SK-N-SH (cell line): Measurements from ENCODE around the gene NLRC4. TPM values are rescaled to one million over a fixed set of nuclear protein-coding genes. Genes with fewer than 3 reads are reported as not detected.

Experiments used
- CTCF ChIA-PET: fragments of 300-600, 350-600 bp; formaldehyde crosslinking; extraction: SDS; loops from one replicate; lab custom pipeline; 2021; lab: Yijun Ruan, JAX
- POLR2A ChIA-PET: fragments of 350-600 bp; sonication (Branson Sonifier 250); formaldehyde crosslinking; extraction: SDS; loops from one replicate; lab custom pipeline; 2020; ENCODE audit warnings: antibody characterized with exemption, inconsistent platforms; lab: Yijun Ruan, JAX
- DNase-seq: peaks from one replicate; pipeline ENCODE4 v3.0.0; 2012
- H2AFZ ChIP-seq: fragments of 200-600 bp; sonication (generic); 2 replicates; pipeline ENCODE4 v1.8.1; 2016; ENCODE audit warnings: antibody characterized with exemption, mild to moderate bottlenecking, low read depth
- H3F3A ChIP-seq: fragments of 200-600 bp; sonication (generic); replicated peaks from 2 replicates; pipeline ENCODE3; 2016; ENCODE audit warnings: antibody characterized with exemption, mild to moderate bottlenecking; ENCODE audit not compliant: insufficient read depth
- H3K27ac ChIP-seq, 2 experiments: fragments of 200-500 bp in 1 of 2; fragments of 200-600 bp in 1 of 2; sonication (Bioruptor generic) in 1 of 2; sonication (generic), shearing (Covaris generic) in 1 of 2; 2 replicates each; pipeline versions ENCODE4 v1.5.1 to v1.6.1; 2014 to 2016; ENCODE audit warnings: low read depth in 2 of 2, inconsistent platforms in 1 of 2, low read length in 1 of 2, mild to moderate bottlenecking in 1 of 2, mixed read lengths in 1 of 2
- H3K27me3 ChIP-seq: fragments of 200-600 bp; sonication (generic), shearing (Covaris generic); 2 replicates; pipeline ENCODE4 v1.6.1; 2016; ENCODE audit warnings: mixed run types; ENCODE audit not compliant: insufficient read depth
- H3K36me3 ChIP-seq, 2 experiments: fragments of 200-500 bp in 1 of 2; fragments of 200-600 bp in 1 of 2; sonication (Bioruptor generic) in 1 of 2; sonication (generic) in 1 of 2; replicated peaks in 1 of 2; 2 replicates each; pipeline versions ENCODE3 to v1.5.1; 2014 to 2016; ENCODE audit warnings: low read length in 1 of 2, mild to moderate bottlenecking in 1 of 2; ENCODE audit not compliant: insufficient read depth in 2 of 2, control insufficient read depth in 1 of 2
- H3K4me1 ChIP-seq, 2 experiments: fragments of 200-500 bp in 1 of 2; fragments of 200-600 bp in 1 of 2; sonication (Bioruptor generic) in 1 of 2; sonication (generic), shearing (Covaris generic) in 1 of 2; 2 replicates each; pipeline versions ENCODE4 v1.5.1 to v1.6.1; 2014 to 2016; ENCODE audit warnings: low read depth in 1 of 2, low read length in 1 of 2, mixed run types in 1 of 2; ENCODE audit not compliant: insufficient read depth in 2 of 2, control insufficient read depth in 1 of 2
- H3K4me2 ChIP-seq: fragments of 200-600 bp; sonication (generic), shearing (Covaris generic); 2 replicates; pipeline ENCODE4 v1.6.1; 2017; ENCODE audit warnings: mixed run types
- H3K4me3 ChIP-seq, 2 experiments: fragments of 200-500 bp in 1 of 2; fragments of 200-600 bp in 1 of 2; sonication (Bioruptor generic) in 1 of 2; sonication (generic), shearing (Covaris generic) in 1 of 2; 2 replicates each; pipeline versions ENCODE4 v1.5.1 to v1.8.1; 2014 to 2016; ENCODE audit warnings: low read depth in 2 of 2, inconsistent platforms in 1 of 2, low read length in 1 of 2, mild to moderate bottlenecking in 1 of 2, mixed read lengths in 1 of 2, moderate library complexity in 1 of 2
- H3K79me2 ChIP-seq: fragments of 200-600 bp; sonication (generic); 2 replicates; pipeline ENCODE4 v1.8.1; 2017; ENCODE audit warnings: mild to moderate bottlenecking; ENCODE audit not compliant: insufficient read depth
- H3K9ac ChIP-seq: fragments of 200-600 bp; sonication (generic); 2 replicates; pipeline ENCODE4 v1.6.1; 2017; ENCODE audit warnings: mixed run types
- H3K9me2 ChIP-seq: fragments of 200-600 bp; sonication (generic); 2 replicates; pipeline ENCODE4 v1.6.1; 2017; ENCODE audit warnings: mixed run types
- H3K9me3 ChIP-seq: fragments of 200-600 bp; sonication (generic); 2 replicates; pipeline ENCODE4 v1.6.1; 2017; ENCODE audit warnings: mixed run types, mild to moderate bottlenecking, moderate library complexity
- H4K20me1 ChIP-seq: fragments of 200-600 bp; sonication (generic); 2 replicates; pipeline ENCODE4 v1.6.1; 2017; ENCODE audit warnings: mild to moderate bottlenecking, mixed run types; ENCODE audit not compliant: insufficient read depth
- FOXM1 ChIP-seq: IDR thresholded peaks from 2 replicates; pipeline ENCODE4 v1.4.0; 2012; ENCODE audit warnings: low read depth, mild to moderate bottlenecking
- GATA2 ChIP-seq: sonication (generic); formaldehyde crosslinking; IDR thresholded peaks from 2 replicates; pipeline ENCODE4 v1.5.0; 2020; ENCODE audit warnings: mild to moderate bottlenecking, missing genetic modification reagents
- IRF3 ChIP-seq: fragments of 150-350 bp; IDR thresholded peaks from 2 replicates; pipeline ENCODE4 v1.6.1; 2016; ENCODE audit warnings: mild to moderate bottlenecking, low read depth, low read length
- JUND ChIP-seq: IDR thresholded peaks from 2 replicates; pipeline ENCODE4 v1.4.0; 2012
- MAX ChIP-seq: IDR thresholded peaks from 2 replicates; pipeline ENCODE4 v1.4.0; 2012; ENCODE audit warnings: low read depth
- MXI1 ChIP-seq: IDR thresholded peaks from 2 replicates; pipeline ENCODE4 v1.6.1; 2012; ENCODE audit warnings: mild to moderate bottlenecking, low read depth, low read length, improper control_type of control experiment
- NRF1 ChIP-seq: IDR thresholded peaks from 2 replicates; pipeline ENCODE4 v1.6.1; 2012; ENCODE audit warnings: low read depth, mild to moderate bottlenecking, low read length
- RAD21 ChIP-seq: IDR thresholded peaks from 2 replicates; pipeline ENCODE4 v1.6.1; 2012; ENCODE audit warnings: mild to moderate bottlenecking, low read length
- REST ChIP-seq: IDR thresholded peaks from 2 replicates; pipeline ENCODE4 v1.6.1; 2012; ENCODE audit warnings: mild to moderate bottlenecking, low read depth, low read length, moderate library complexity
- RFX5 ChIP-seq: IDR thresholded peaks from 2 replicates; pipeline ENCODE4 v1.6.1; 2012; ENCODE audit warnings: mild to moderate bottlenecking, improper control_type of control experiment, low read length
- SIN3A ChIP-seq: IDR thresholded peaks from 2 replicates; pipeline ENCODE4 v1.6.1; 2012; ENCODE audit warnings: low read depth, mild to moderate bottlenecking, low read length, moderate library complexity, borderline replicate concordance
- TAF1 ChIP-seq: IDR thresholded peaks from 2 replicates; pipeline ENCODE4 v1.6.1; 2012; ENCODE audit warnings: low read depth, mild to moderate bottlenecking, low read length, moderate library complexity, borderline replicate concordance
- USF1 ChIP-seq: IDR thresholded peaks from 2 replicates; pipeline ENCODE4 v1.4.0; 2012; ENCODE audit warnings: low read depth, borderline replicate concordance
- USF2 ChIP-seq: fragments of 150-350 bp; IDR thresholded peaks from 2 replicates; pipeline ENCODE4 v1.6.1; 2017; ENCODE audit warnings: antibody characterized with exemption, low read length, low read depth, borderline replicate concordance
- ZBTB33 ChIP-seq: IDR thresholded peaks from 2 replicates; pipeline ENCODE4 v1.4.0; 2012; ENCODE audit warnings: low read depth, borderline replicate concordance
- WGBS: methylation state at CpG from one replicate; pipeline ENCODE4 v1.1.6; 2017; ENCODE audit warnings: low lambda C conversion rate; 5-methylcytosine and 5-hydroxymethylcytosine counted together
- polyA plus RNA-seq, 3 experiments: library from polyadenylated mRNA; depleted of rRNA; stranded (reverse); fragments of >200 nt; gene quantifications; 2 replicates each; pipeline ENCODE4 v1.2.3, GENCODE V29; 2012

Gene NLRC4
- polyA plus RNA-seq, 1 of the 3 experiments (the other 2 are of a cell fraction) = not detected

GRCh38 chr2:32228181-32228580, 36.5 kb downstream of the NLRC4 start:
- H3K27me3 ChIP-seq = no peaks in the 10 kb centered on the region
- no peak for TF ChIP-seq NRF1
- TF ChIP-seq RFX5 = no peak
- no peak for TF ChIP-seq FOXM1
- TF ChIP-seq MAX = no peak
- no peak for TF ChIP-seq JUND
- no peak for TF ChIP-seq TAF1
- no peak for TF ChIP-seq REST
- TF ChIP-seq USF2 = no peak
- TF ChIP-seq MXI1 = no peak
- TF ChIP-seq GATA2 (CRISPR knock-in tag) = no peak
- no peak for TF ChIP-seq RAD21
- no peak for TF ChIP-seq USF1
- TF ChIP-seq SIN3A = no peak
- no peak for TF ChIP-seq IRF3
- no peak for TF ChIP-seq ZBTB33
- TF ChIP-seq, all 33 proteins: peak for 0
- Histone ChIP-seq H3K9ac (no peak overlapping the region), H4K20me1 (no peaks in the 10 kb centered on the region), H3K27ac (no peak overlapping the region), H3K9me3 (no peaks in the 10 kb centered on the region), H3K9me2 (no peaks in the 10 kb centered on the region), H3K79me2 (no peaks in the 10 kb centered on the region), H3K36me3 (peaks cover 19 to 38% of the 10 kb centered on the region in 2 experiments), H3F3A (no peaks in the 10 kb centered on the region), H3K4me1 (no peaks in the 10 kb centered on the region), H3K4me3 (no peak overlapping the region), H3K4me2 (no peak overlapping the region), H2AFZ (no peak overlapping the region)
- no peak for DNase-seq
- 56% methylated on average over 2 of the region's 2 CpGs for WGBS
- POLR2A ChIA-PET = no interaction called here
- CTCF ChIA-PET = no interaction called here
